Stimulated activated CD4-positive, alpha-beta T cell treated with anti-CD3 and anti-CD28 coated beads, Interleukin-1b, Interleukin-23, amount 100 ng/mL, for 48 hours (primary cell): Measurements from ENCODE around the gene POU2F2.
A peak's percentile ranks its signal among the peaks of the same experiment; 100 is the strongest.

Experiments
- DNase-seq: peaks from one replicate; pipeline ENCODE4 v3.0.0-alpha.2; 2020

The POU2F2 gene

GRCh38 chr19:42098781-42099180, 33.5 kb downstream of the POU2F2 start:
- DNase-seq: no peak

GRCh38 chr19:42097461-42097860, 34.8 kb downstream of the POU2F2 start:
- no peak for DNase-seq

- DNase-seq: no peak
Observed at GRCh38 chr19:42096255-42096837, 35.9 kb downstream of the POU2F2 start.

- no peak for DNase-seq
Observed at GRCh38 chr19:42095814-42096230, 36.4 kb downstream of the POU2F2 start.

- no peak for DNase-seq
Observed at GRCh38 chr19:42095142-42095813, 37.0 kb downstream of the POU2F2 start.

- DNase-seq: no peak
Observed at GRCh38 chr19:42093926-42094325, 38.3 kb downstream of the POU2F2 start.

GRCh38 chr19:42093505-42093904, 38.7 kb downstream of the POU2F2 start:
- DNase-seq: no peak

- DNase-seq: peak; percentile 45
Observed at GRCh38 chr19:42092350-42092749, 39.9 kb downstream of the POU2F2 start.

- DNase-seq: no peak
Observed at GRCh38 chr19:42091742-42092141, 40.5 kb downstream of the POU2F2 start.

- DNase-seq: no peak
Observed at GRCh38 chr19:42091300-42091699, 40.9 kb downstream of the POU2F2 start.

GRCh38 chr19:42090672-42091071, 41.6 kb downstream of the POU2F2 start:
- DNase-seq: no peak

GRCh38 chr19:42089772-42090171, 42.5 kb downstream of the POU2F2 start:
- DNase-seq: no peak

- no peak for DNase-seq
Observed at GRCh38 chr19:42089191-42089750, 43.0 kb downstream of the POU2F2 start.

- no peak for DNase-seq
Observed at GRCh38 chr19:42088471-42089190, 43.6 kb downstream of the POU2F2 start.

GRCh38 chr19:42086770-42087550, 45.3 kb downstream of the POU2F2 start:
- DNase-seq: no peak

- no peak for DNase-seq
Observed at GRCh38 chr19:42086188-42086736, 46.0 kb downstream of the POU2F2 start.

GRCh38 chr19:42083537-42083936, 48.7 kb downstream of the POU2F2 start:
- DNase-seq: no peak

GRCh38 chr19:42081584-42082203, 50.6 kb downstream of the POU2F2 start:
- DNase-seq: no peak

- no peak for DNase-seq
Observed at GRCh38 chr19:42080764-42081375, 51.4 kb downstream of the POU2F2 start.

- no peak for DNase-seq
Observed at GRCh38 chr19:42079886-42080763, 52.1 kb downstream of the POU2F2 start.

- DNase-seq: no peak
Observed at GRCh38 chr19:42079276-42079669, 53.0 kb downstream of the POU2F2 start.
